ENCODE results near the gene FKBP10.
"Not testable (repeated sequence)": the region's sequence is repeated elsewhere in the genome, so short reads cannot be mapped to it uniquely, and the experiment has no call there.

Gene FKBP10

GRCh38 chr17:41844971-41845370 is 32.2 kb downstream of the FKBP10 start:
- DNase-seq = no peak

- DNase-seq = no peak
Measured at GRCh38 chr17:41848788-41849187, 36.0 kb downstream of the FKBP10 start.

- no peak for DNase-seq
Measured at GRCh38 chr17:41849251-41849990, 36.6 kb downstream of the FKBP10 start.

- DNase-seq = not testable (repeated sequence)
Measured at GRCh38 chr17:41851382-41851781, 38.6 kb downstream of the FKBP10 start.

GRCh38 chr17:41860254-41860931 is 47.6 kb downstream of the FKBP10 start:
- DNase-seq = no peak

DNA sequence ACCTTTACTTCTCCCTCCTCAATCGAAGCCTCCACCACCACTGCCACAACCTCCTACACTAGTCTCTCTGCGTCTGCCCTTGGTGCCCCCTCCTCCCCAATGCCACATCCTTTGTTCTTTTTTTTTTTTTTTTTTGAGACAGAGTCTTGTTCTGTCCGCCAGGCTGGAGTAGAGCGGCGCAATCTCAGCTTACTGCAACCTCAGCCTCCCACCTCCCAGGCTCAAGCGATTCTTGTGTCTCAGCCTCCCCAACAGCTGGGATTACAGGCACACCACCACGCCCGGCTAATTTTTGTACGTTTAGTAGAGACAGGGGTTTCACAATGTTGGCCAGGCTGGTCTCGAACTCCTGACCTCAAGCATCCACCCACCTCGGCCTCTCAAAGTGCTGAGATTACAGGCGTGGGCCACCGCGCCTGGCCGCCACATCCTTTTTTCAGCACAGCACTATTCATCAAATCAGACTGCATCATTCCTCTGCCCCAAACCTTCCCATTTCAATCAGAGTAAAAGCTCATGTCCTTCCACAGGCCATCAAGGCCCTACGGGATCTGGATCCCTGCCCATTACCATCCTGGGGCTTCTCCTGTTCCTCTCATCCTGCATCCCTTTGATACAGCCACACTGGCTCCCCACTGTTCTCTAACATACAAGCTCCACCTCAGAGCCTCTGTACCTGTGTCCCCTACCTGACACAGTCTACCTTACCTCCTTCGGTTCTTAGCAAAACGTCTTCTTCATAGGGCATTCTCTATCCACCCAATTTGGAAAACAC is 50.5 kb downstream of the FKBP10 start:
- DNase-seq = no peak

- DNase-seq = no peak
Measured at GRCh38 chr17:41864498-41864835, 51.7 kb downstream of the FKBP10 start.

- peak; percentile 90 for DNase-seq
Measured at GRCh38 chr17:41864836-41865595, 52.2 kb downstream of the FKBP10 start, which contains the start of gene KLHL11. TSS of gene KLHL11 (minus strand) at chr17:41865423. CDS start at chr17:41865370, 53 bp downstream.

DNA sequence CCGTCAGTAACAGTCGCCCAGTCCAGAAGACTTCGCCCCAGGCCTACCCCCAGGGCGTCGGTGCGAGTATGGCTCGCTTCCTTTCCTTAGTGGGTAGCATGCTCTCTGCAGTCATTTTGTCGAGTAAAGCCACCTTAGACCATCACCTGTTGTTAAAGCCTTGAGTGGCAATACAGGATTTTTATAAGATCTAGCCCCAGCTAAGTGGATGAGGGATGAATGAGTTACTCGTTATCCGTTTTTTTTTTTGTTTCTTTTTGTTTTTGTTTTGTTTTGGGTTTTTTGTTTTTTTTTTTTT is 52.7 kb downstream of the FKBP10 start:
- no peak for DNase-seq

DNA sequence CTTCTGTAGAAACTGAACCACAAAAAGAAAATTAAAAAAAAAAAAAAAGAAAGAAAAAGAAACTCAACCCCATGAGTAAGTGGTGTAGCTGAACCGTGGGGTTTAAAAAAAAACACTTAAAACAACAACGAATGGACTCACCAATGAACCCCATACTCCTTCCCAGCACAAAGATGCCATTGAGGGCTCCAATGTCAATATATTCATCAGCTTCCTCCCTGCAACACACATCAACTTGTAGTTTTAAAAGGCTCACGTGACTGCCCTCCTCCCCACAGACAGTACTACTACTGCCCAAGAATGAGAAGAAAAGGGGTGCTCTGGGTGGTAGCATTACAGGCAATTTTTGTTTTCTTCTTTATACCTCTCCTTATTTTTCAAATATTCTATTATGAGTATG is 55.8 kb downstream of the FKBP10 start:
- DNase-seq = no peak

GRCh38 chr17:41869426-41869825 is 56.6 kb downstream of the FKBP10 start:
- DNase-seq = no peak

- DNase-seq = no peak
Measured at GRCh38 chr17:41870097-41870496, 57.3 kb downstream of the FKBP10 start.

DNA sequence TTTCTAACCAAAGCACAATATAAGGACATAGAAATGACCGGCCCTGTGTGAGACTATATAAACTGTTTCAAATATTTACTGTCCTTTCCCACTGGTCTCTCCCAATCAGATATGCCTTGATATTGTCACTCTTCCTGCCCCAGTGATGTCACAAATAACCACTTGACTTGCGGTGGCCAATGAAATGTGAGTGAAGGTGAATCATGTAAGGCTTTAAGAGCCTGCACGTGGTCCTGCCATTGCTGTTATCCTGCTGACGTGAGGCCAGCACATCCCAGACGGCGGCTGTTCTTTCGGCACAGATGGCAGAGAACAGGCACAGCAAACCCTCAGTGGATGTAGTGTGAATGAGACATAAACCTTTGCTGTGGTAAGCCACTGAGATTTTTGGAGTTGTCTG is 57.8 kb downstream of the FKBP10 start:
- no peak for DNase-seq

DNA sequence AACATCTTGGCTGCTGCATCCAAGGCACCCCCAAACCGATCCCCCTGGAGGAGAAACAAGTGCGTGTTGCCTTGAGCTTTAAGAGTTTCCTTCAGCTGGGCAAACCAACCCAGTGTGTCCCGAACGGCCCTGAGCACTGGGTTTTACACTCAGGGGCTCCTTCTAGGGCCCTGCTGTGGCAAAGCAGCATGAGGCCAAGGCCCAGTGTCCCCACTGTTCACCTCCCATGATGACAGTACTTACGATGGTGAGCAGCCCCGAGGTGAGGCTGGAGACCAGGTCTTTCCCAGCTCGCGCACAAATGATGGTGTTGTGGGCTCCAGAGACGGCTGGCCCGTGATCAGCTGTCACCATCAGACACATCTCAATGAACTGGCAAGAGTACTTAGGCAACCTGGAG is 59.0 kb downstream of the FKBP10 start:
- DNase-seq = no peak
